Epithelial cell of esophagus (primary cell): ENCODE results near the gene DEFB128.
"Not testable (repeated sequence)": the region's sequence is repeated elsewhere in the genome, so short reads cannot be mapped to it uniquely, and the experiment has no call there.

Experiments
- DNase-seq: peaks from one replicate; pipeline ENCODE4 v3.0.0; 2010; ENCODE audit warnings: low read depth
- H3K4me3 ChIP-seq: 2 replicates; pipeline ENCODE4 v1.5.1; 2011; ENCODE audit warnings: mild to moderate bottlenecking, low read length, control low read depth
- TF ChIP-seq, protein P1 (sequence below): IDR thresholded peaks from 2 replicates; pipeline ENCODE4 v1.5.1; 2011; ENCODE audit warnings: low read depth, mild to moderate bottlenecking, low read length, control low read depth, inconsistent platforms; ENCODE audit not compliant: insufficient read depth; ENCODE audit errors: missing control alignments

Gene DEFB128

DNA sequence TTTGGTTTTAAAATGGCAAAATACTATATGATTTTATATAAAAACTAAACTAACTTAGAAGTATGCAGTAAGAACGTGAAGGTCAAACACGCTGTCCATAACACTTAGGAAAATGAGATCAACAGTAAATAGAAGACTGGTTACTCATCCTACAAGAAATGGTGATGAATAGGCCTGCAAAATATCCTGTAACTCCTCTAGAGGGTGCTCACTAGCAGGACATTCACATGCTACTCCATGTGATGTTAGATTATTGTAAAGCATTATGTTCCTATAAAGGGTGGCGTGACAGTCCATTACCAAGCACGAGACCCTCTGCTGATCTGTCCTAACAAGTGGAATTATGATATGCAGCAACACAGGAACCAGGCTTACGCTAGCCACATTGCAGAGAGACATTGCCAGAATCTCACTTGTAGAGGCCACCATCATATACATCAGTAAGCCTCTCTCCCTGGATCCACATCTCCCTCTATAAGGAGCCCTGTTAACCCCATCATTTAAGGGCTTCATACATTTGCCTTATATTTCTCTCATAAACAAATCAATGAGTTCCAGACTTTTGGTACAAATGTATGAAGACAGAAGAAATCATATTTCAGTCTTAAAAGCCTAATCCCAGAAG is 19.5 kb upstream of the DEFB128 start:
- DNase-seq, result peak; percentile 80

DNA sequence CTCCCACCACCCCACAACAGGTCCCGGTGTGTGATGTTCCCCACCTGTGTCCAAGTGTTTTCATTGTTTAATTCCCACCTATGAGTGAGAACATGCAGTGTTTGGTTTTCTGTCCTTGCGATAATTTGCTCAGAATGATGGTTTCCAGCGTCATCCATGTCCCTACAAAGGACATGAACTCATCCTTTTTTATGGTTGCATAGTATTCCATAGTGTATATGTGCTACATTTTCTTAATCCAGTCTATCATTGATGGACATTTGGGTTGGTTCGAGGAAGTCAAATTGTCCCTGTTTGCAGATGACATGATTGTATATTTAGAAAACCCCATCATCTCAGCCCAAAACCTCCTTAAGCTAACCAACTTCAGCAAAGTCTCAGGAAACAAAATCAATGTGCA is 14.1 kb upstream of the DEFB128 start:
- H3K4me3 ChIP-seq, DNase-seq: not testable (repeated sequence)

More for the DNA sequence above, 19.5 kb upstream of the DEFB128 start:
- TF ChIP-seq, protein P1, sequence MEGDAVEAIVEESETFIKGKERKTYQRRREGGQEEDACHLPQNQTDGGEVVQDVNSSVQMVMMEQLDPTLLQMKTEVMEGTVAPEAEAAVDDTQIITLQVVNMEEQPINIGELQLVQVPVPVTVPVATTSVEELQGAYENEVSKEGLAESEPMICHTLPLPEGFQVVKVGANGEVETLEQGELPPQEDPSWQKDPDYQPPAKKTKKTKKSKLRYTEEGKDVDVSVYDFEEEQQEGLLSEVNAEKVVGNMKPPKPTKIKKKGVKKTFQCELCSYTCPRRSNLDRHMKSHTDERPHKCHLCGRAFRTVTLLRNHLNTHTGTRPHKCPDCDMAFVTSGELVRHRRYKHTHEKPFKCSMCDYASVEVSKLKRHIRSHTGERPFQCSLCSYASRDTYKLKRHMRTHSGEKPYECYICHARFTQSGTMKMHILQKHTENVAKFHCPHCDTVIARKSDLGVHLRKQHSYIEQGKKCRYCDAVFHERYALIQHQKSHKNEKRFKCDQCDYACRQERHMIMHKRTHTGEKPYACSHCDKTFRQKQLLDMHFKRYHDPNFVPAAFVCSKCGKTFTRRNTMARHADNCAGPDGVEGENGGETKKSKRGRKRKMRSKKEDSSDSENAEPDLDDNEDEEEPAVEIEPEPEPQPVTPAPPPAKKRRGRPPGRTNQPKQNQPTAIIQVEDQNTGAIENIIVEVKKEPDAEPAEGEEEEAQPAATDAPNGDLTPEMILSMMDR, result peak; percentile 72
- H3K4me3 ChIP-seq, result no peak overlapping the region

DNA sequence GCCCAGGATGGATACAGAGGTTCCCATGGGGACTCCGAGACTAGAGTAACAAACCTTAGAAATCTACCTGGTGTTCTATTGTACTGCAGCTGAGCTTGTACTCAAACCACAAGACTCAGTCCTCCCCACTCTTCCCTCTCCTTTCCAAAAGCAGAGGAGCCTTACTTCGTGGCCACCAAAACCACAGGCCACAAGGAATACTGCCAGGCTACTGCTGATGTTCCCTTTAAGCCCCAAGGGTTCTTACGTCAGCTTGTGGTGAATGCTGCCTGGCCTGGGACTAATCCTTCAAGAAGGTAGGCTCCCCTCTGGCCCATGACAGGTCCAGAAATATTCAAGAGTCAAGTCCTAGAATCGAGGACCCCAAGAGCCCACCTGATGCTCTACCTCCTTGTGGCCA is 10.5 kb upstream of the DEFB128 start:
- no peak for DNase-seq
- H3K4me3 ChIP-seq, result no peak overlapping the region
- TF ChIP-seq, protein P1, result no peak

DNA sequence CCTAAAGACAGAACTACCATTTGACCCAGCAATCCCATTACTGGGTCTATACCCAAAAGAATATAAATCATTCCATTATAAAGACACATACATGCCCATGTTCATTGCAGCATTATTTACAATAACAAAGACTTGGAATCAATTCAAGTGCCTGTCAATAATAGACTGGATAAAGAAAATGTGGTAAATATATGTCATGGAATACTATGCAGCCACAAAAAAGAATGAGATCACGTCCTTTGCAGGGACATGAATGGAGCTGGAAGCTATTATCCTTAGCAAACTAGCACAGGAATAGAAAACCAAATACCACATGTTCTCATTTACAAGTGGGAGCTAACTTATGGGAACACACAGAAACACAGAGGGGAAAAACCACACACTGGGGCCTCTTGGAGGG is 8.7 kb upstream of the DEFB128 start:
- DNase-seq, result no peak
- H3K4me3 ChIP-seq, result no peak overlapping the region
- TF ChIP-seq, protein P1, result no peak

DNA sequence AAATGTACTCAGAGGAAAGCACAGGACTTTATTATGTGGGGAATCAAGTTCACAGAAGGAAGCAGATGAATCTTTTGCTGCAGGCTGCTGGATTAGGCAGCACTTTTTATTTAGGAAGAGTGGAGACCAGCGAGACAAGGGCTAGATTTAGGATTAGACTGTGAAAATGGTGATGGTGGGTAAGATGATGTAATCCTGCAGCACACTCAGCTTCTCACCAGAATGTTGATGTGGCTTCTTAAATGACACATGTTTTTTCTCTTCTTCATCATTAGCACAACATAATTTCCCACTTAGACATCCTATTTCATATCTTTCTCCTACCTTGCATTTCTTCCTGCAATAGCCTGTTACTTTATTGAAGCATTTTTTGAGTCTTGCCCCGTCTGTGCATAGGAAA is 1.8 kb downstream of the DEFB128 start:
- TF ChIP-seq, protein P1, result no peak
- DNase-seq, result no peak
- no peak overlapping the region for H3K4me3 ChIP-seq

DNA sequence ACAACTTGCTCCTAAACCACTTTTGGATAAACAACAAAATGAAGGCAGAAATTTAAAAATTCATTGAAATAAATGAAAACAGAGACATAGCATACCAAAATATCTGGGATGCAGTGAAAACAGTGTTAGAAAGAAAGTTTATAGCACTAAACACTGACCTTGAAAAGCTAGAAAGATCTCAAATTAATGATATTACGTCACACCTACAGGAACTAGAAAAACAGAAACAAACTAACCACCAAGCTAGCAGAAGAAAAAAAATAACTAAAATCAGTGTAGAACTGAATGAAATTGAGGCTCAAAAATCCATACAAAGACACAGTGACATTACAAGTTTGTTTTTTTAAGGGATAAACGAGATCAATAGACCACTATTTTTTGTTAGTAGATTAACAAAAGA is 5.2 kb downstream of the DEFB128 start:
- TF ChIP-seq, protein P1, result no peak
- H3K4me3 ChIP-seq, result no peak overlapping the region
- no peak for DNase-seq

DNA sequence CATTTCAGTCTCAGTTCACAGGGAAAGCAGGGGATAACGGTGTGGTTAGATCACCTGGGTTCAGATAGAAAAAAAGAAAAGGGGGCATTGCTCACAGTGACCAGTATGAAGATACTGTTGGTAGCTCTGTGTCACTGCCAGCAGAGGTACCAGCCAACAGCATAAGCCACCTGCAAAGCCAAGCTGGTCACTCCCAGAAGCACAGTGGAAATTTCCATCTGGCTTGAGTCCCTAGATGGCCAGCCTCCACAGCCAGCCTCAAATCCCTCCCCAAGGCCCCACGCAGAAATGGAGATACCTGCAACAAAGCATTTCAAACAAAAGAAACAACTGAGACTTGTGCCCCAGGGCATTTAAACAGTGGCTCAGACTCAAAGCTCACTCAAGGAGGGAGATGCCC is 20.6 kb downstream of the DEFB128 start:
- no peak for DNase-seq
- TF ChIP-seq, protein P1, result no peak
- no peak overlapping the region for H3K4me3 ChIP-seq

DNA sequence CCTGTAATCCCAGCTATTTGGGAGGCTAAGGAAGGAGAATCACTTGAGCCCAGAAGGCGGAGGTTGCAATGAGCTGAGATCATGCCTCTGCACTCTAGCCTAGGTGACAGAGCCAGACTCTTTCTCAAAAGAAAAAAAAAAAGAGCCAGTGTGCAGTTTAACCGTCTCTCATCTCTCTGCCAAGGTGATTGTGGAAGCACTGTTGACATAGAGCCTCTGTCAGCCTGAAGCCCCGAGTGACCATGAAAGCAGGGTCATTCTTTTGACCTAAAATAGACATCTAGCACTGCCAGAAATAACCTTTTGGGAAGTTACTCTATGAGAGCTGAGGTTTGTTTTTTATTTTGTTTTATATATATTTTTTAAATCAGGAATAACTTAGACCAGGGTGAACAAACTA is 24.9 kb downstream of the DEFB128 start:
- DNase-seq, result no peak
- no peak overlapping the region for H3K4me3 ChIP-seq
- TF ChIP-seq, protein P1, result no peak
